Mesendoderm (in vitro differentiated cells): ENCODE results near the gene OCRL.
"Not testable (repeated sequence)": the region's sequence is repeated elsewhere in the genome, so short reads cannot be mapped to it uniquely, and the experiment has no call there.

Experiments used
- DNase-seq: peaks from one replicate; pipeline ENCODE4 v3.0.0; 2013
- H2AK5ac ChIP-seq: 2 replicates; pipeline ENCODE4 v1.6.1; 2013; ENCODE audit warnings: low read length, inconsistent platforms
- H2BK120ac ChIP-seq: 2 replicates; pipeline ENCODE4 v1.6.1; 2013; ENCODE audit warnings: low read depth, mild to moderate bottlenecking, low read length, moderate library complexity, mixed read lengths
- H2BK15ac ChIP-seq: replicated peaks from 2 replicates; pipeline ENCODE4 v1.6.1; 2013; ENCODE audit warnings: low read depth, mild to moderate bottlenecking, moderate library complexity
- H2BK5ac ChIP-seq: 2 replicates; pipeline ENCODE4 v1.6.1; 2013; ENCODE audit warnings: low read length, inconsistent platforms
- H3K18ac ChIP-seq: 2 replicates; pipeline ENCODE4 v1.6.1; 2013; ENCODE audit warnings: mild to moderate bottlenecking, low read length, mixed read lengths
- H3K23ac ChIP-seq: one replicate; pipeline ENCODE4 v1.6.1; 2013; ENCODE audit warnings: low read length
- H3K27ac ChIP-seq: 2 replicates; pipeline ENCODE4 v1.5.1; 2013; ENCODE audit warnings: low read depth, mild to moderate bottlenecking, inconsistent platforms, low read length, moderate library complexity
- H3K27me3 ChIP-seq: 2 replicates; pipeline ENCODE4 v1.6.1; 2013; ENCODE audit warnings: low read length, control low read depth, mild to moderate bottlenecking, inconsistent platforms; ENCODE audit not compliant: insufficient read depth, poor library complexity
- H3K36me3 ChIP-seq: 2 replicates; pipeline ENCODE4 v1.6.1; 2013; ENCODE audit warnings: low read length, inconsistent platforms; ENCODE audit not compliant: control insufficient read depth, insufficient read depth
- H3K4ac ChIP-seq: one replicate; pipeline ENCODE4 v1.6.1; 2013; ENCODE audit warnings: low read depth, mild to moderate bottlenecking, low read length, moderate library complexity
- H3K4me1 ChIP-seq: 2 replicates; pipeline ENCODE4 v1.6.1; 2013; ENCODE audit warnings: low read depth, low read length, inconsistent platforms; ENCODE audit not compliant: control insufficient read depth
- H3K4me2 ChIP-seq: 2 replicates; pipeline ENCODE4 v1.6.1; 2013; ENCODE audit warnings: low read length
- H3K4me3 ChIP-seq: 2 replicates; pipeline ENCODE4 v1.5.1; 2013; ENCODE audit warnings: mild to moderate bottlenecking, low read length
- H3K56ac ChIP-seq: one replicate; pipeline ENCODE4 v1.6.1; 2013; ENCODE audit warnings: low read length
- H3K79me1 ChIP-seq: 2 replicates; pipeline ENCODE4 v1.6.1; 2013; ENCODE audit warnings: low read length, inconsistent platforms
- H3K79me2 ChIP-seq: 2 replicates; pipeline ENCODE4 v1.6.1; 2013; ENCODE audit warnings: mild to moderate bottlenecking, low read length; ENCODE audit not compliant: control insufficient read depth, insufficient read depth
- H3K9ac ChIP-seq: 2 replicates; pipeline ENCODE4 v1.6.1; 2013; ENCODE audit warnings: low read length, inconsistent platforms
- H4K5ac ChIP-seq: one replicate; pipeline ENCODE4 v1.6.1; 2013; ENCODE audit warnings: low read length
- H4K8ac ChIP-seq: one replicate; pipeline ENCODE4 v1.6.1; 2013; ENCODE audit warnings: low read depth, mild to moderate bottlenecking, control low read depth, low read length, moderate library complexity
- WGBS: extraction: QIAGEN DNeasy Blood & Tissue Kit; methylation state at CpG from one replicate; pipeline ENCODE4 v1.1.7; 2013; ENCODE audit warnings: low lambda C conversion rate, missing lambda C conversion rate; ENCODE audit not compliant: insufficient coverage; ENCODE audit errors: extremely low coverage; 5-methylcytosine and 5-hydroxymethylcytosine counted together

Gene OCRL

DNA sequence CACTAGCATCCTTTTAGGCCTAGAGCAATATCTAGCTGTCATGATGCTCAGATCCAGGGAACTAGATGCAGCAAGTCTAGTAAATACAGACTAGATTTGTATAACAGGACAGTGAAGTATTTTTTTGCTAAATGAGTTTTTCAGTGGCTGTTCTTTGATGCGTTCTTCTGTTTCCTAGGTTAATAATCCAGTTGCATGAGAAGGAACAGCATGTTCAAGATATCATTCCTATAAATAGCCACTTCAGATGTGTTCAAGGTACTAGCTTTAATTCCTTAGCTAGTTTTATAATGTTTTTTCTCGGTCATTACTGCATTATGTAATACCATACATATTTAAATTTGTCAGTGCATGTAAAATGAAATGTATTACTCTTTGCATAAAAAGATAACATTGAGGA lies 4.7 kb downstream of the OCRL start:
- Histone ChIP-seq H3K4me2 (no peak overlapping the region), H3K79me2 (no peaks in the 10 kb centered on the region), H3K79me1 (no peaks in the 10 kb centered on the region), H3K56ac (no peak overlapping the region), H3K18ac (no peak overlapping the region), H2AK5ac (no peak overlapping the region), H2BK15ac (no peak overlapping the region), H3K27ac (no peak overlapping the region), H3K9ac (no peak overlapping the region), H3K27me3 (no peaks in the 10 kb centered on the region), H3K23ac (no peak overlapping the region), H2BK5ac (no peak overlapping the region), H4K5ac (no peak overlapping the region), H3K4me1 (no peaks in the 10 kb centered on the region), H2BK120ac (no peak overlapping the region), H3K4ac (no peak overlapping the region), H4K8ac (no peak overlapping the region), H3K4me3 (no peak overlapping the region), H3K36me3 (no peaks in the 10 kb centered on the region)
- DNase-seq: no peak
- WGBS: no CpG with 5 or more reads among the region's 2 CpGs

DNA sequence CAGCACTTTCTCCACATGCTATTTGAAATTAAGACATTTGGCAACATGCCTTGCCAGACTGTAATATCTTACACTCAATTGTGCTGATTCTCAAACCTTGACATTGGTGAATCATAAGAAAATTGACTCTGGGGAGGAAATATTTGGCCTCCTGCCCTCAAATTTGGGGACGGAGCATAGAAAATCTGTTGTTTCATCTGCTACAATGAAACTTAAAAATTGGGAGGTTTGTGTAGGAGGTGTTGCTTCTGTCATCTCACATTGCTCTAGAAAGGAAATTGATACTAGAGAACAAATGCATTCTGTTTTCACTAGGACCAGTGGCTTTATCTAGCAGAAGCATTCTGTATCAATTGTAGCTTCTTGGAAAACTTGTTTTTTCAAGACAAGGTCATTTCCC lies 5.3 kb downstream of the OCRL start:
- H4K8ac ChIP-seq: no peak overlapping the region
- H2BK15ac ChIP-seq: no peak overlapping the region
- no peak overlapping the region for H4K5ac ChIP-seq
- no CpG with 5 or more reads among the region's 1 CpG for WGBS
- H3K4ac ChIP-seq: no peak overlapping the region
- no peak overlapping the region for H3K4me2 ChIP-seq
- no peak overlapping the region for H2BK120ac ChIP-seq
- H3K9ac ChIP-seq: no peak overlapping the region
- H3K27me3 ChIP-seq: no peaks in the 10 kb centered on the region
- no peak overlapping the region for H3K4me3 ChIP-seq
- no peak overlapping the region for H2BK5ac ChIP-seq
- no peaks in the 10 kb centered on the region for H3K4me1 ChIP-seq
- no peaks in the 10 kb centered on the region for H3K79me1 ChIP-seq
- H3K23ac ChIP-seq: no peak overlapping the region
- H3K56ac ChIP-seq: no peak overlapping the region
- H3K18ac ChIP-seq: no peak overlapping the region
- no peak overlapping the region for H2AK5ac ChIP-seq
- no peaks in the 10 kb centered on the region for H3K36me3 ChIP-seq
- no peaks in the 10 kb centered on the region for H3K79me2 ChIP-seq
- no peak overlapping the region for H3K27ac ChIP-seq
- no peak for DNase-seq

DNA sequence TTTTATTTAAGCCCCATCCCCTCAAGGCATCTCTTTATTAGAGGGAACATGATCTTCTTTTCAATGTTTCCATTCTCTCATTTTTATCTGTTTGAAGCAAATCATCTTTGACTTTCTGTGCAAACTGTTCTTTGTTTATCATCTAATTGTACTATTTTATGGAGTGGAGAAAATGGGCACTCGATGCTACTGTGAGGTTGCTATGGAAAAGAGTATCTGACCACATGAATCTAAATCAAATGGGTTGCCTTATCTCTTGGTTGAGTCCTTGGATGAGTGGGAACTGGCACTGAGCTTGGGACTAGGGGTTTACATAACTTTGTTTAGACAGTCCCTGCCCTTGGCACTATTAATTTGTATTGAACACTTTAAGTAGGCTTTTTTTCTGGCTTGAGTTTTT lies 9.1 kb downstream of the OCRL start:
- DNase-seq: no peak
- Histone ChIP-seq H3K4ac (no peak overlapping the region), H3K9ac (no peak overlapping the region), H4K8ac (no peak overlapping the region), H3K27me3 (no peaks in the 10 kb centered on the region), H2BK120ac (no peak overlapping the region), H3K23ac (no peak overlapping the region), H3K4me2 (no peak overlapping the region), H2AK5ac (no peak overlapping the region), H3K79me2 (no peaks in the 10 kb centered on the region), H4K5ac (no peak overlapping the region), H3K4me3 (no peak overlapping the region), H3K27ac (no peak overlapping the region), H3K36me3 (no peaks in the 10 kb centered on the region), H2BK5ac (no peak overlapping the region), H3K56ac (no peak overlapping the region), H3K79me1 (no peaks in the 10 kb centered on the region), H2BK15ac (no peak overlapping the region), H3K18ac (no peak overlapping the region), H3K4me1 (no peaks in the 10 kb centered on the region)
- WGBS: no CpG with 5 or more reads among the region's 1 CpG

DNA sequence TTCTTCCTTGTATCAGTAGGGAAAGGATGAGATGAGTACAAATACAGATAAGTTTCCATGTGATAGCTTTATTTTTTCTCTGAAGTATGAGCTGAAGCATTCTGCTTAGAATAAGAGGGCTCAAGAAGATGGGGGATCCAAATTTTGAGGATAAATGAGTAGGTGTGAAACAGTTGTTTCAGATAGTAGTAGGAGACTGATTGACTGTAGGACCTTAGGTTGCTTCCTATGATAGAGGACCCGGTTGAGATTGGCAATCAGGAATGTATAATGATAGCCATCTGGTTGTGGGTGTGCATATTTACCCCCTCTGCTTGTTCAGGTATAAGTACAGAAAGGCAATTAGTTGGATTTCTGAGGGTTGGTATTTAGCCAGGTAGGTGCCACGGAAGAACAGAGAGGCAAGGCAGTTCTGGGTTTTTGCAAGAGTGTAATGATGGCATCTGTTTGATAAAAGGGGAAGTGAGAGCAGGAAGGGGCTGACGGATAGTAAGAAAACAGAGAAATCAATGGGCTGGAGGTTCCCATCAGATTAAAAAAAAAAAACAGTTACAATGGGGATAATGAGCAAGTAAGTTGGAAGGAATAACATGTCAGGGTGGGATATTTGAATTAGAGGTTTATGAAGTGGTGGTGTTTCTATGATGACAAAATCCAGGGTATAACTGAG lies 13.7 kb downstream of the OCRL start:
- Histone ChIP-seq H3K79me1 (no peaks in the 10 kb centered on the region), H4K8ac (no peak overlapping the region), H3K56ac (no peak overlapping the region), H2BK5ac (no peak overlapping the region), H3K23ac (no peak overlapping the region), H2AK5ac (no peak overlapping the region), H4K5ac (no peak overlapping the region), H3K4me1 (no peaks in the 10 kb centered on the region), H3K9ac (no peak overlapping the region), H3K4me2 (no peak overlapping the region), H3K27ac (no peak overlapping the region), H3K79me2 (no peaks in the 10 kb centered on the region), H3K36me3 (no peaks in the 10 kb centered on the region), H3K4ac (no peak overlapping the region), H3K18ac (no peak overlapping the region), H3K27me3 (no peaks in the 10 kb centered on the region), H2BK120ac (no peak overlapping the region), H3K4me3 (no peak overlapping the region), H2BK15ac (no peak overlapping the region)
- no peak for DNase-seq
- WGBS: no CpG with 5 or more reads among the region's 3 CpGs

DNA sequence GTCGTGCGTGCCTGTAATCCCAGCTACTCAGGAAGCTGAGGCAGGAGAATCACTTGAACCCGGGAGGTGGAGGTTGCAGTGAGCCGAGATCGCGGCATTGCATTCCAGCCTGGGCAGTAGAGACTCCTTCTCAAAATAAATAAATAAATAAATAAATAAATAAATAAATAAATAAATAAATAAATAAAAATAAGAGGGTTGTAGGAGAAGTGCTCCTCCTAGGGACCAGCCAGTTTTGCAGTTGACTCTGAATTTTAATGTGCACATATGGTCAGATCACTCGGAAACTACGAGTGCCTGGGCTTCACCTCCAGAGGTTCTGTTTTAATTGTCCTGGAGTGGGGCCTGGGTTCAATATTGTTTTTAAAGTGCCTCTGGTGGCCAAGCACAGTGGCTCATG lies 14.8 kb downstream of the OCRL start:
- not testable (repeated sequence) for H2BK5ac ChIP-seq, H3K18ac ChIP-seq, H3K27me3 ChIP-seq, H3K9ac ChIP-seq, H3K27ac ChIP-seq, H2AK5ac ChIP-seq, DNase-seq, H4K5ac ChIP-seq, H3K23ac ChIP-seq, H2BK15ac ChIP-seq, H3K4me1 ChIP-seq, H3K4ac ChIP-seq, H3K79me2 ChIP-seq, H3K79me1 ChIP-seq, H2BK120ac ChIP-seq, H4K8ac ChIP-seq, H3K36me3 ChIP-seq, H3K4me2 ChIP-seq, H3K4me3 ChIP-seq, H3K56ac ChIP-seq
- no CpG with 5 or more reads among the region's 8 CpGs for WGBS

DNA sequence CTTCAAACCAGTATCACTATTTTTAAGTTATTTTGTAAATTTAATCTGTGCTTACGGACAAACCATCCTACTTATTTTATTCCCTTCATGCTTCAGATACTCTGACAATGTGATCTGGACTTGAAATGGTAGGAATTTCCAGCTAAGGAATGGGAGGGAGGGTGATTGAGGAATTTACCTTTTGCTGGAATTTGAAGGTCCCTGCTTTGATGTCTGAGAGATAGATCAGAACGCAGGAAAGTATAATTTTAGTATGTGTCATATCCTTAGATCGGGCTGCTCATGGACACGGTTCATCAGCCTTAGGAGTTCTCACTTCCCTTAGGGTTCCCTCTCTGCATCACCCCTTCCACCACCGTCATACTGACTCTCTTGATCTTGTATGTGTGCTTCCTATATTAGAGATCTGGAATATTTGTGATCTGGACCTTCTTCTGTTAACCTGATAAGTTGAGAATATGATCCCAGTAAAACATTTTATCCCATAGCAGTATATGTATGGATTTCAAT lies 16.8 kb downstream of the OCRL start:
- no CpG with 5 or more reads among the region's 5 CpGs for WGBS
- Histone ChIP-seq H3K4me3 (no peak overlapping the region), H3K9ac (no peak overlapping the region), H4K8ac (no peak overlapping the region), H3K27ac (no peak overlapping the region), H3K23ac (no peak overlapping the region), H3K27me3 (no peaks in the 10 kb centered on the region), H3K79me1 (no peaks in the 10 kb centered on the region), H3K4ac (no peak overlapping the region), H3K56ac (no peak overlapping the region), H3K36me3 (no peaks in the 10 kb centered on the region), H3K18ac (no peak overlapping the region), H4K5ac (no peak overlapping the region), H2BK5ac (no peak overlapping the region), H3K4me2 (no peak overlapping the region), H2BK15ac (no peak overlapping the region), H3K4me1 (no peaks in the 10 kb centered on the region), H2AK5ac (no peak overlapping the region), H2BK120ac (no peak overlapping the region), H3K79me2 (no peaks in the 10 kb centered on the region)
- DNase-seq: no peak
